Memory B cell (primary cell): ENCODE data around the gene CASS4.

Experiments used
- ATAC-seq: fragments of 150-1000 bp; cut with Tn5 transposase; 2 replicates; pipeline ENCODE4 v1.10.0; 2021; ENCODE audit warnings: low read depth, mild to moderate bottlenecking, moderate library complexity
- DNase-seq, 2 donors: peaks; one replicate each; pipeline ENCODE4 v3.0.0; 2022; ENCODE audit warnings: low spot score in 2 of 2
- H3K27ac Mint-ChIP-seq: one replicate; pipeline ENCODE4 v1.8.0; 2022; ENCODE audit warnings: mild to moderate bottlenecking, moderate library complexity, mixed read lengths
- H3K27me3 Mint-ChIP-seq: one replicate; pipeline ENCODE4 v1.8.0; 2022; ENCODE audit warnings: mixed read lengths
- H3K36me3 Mint-ChIP-seq: one replicate; pipeline ENCODE4 v1.8.0; 2022; ENCODE audit warnings: mild to moderate bottlenecking, mixed read lengths
- H3K4me1 Mint-ChIP-seq: one replicate; pipeline ENCODE4 v1.8.0; 2022; ENCODE audit warnings: mixed read lengths
- H3K4me3 Mint-ChIP-seq: one replicate; pipeline ENCODE4 v1.8.0; 2022; ENCODE audit warnings: mild to moderate bottlenecking, moderate library complexity, mixed read lengths
- H3K9me3 Mint-ChIP-seq: one replicate; pipeline ENCODE4 v1.8.0; 2022; ENCODE audit warnings: mixed read lengths

Gene CASS4

GRCh38 chr20:56504373-56505005, 92.4 kb downstream of the CASS4 start:
- Mint-ChIP-seq H3K27me3 (no peaks in the 10 kb centered on the region), H3K27ac (no peak overlapping the region), H3K4me3 (no peak overlapping the region), H3K4me1 (peaks cover 2% of the 10 kb centered on the region), H3K9me3 (no peaks in the 10 kb centered on the region), H3K36me3 (peaks cover 11% of the 10 kb centered on the region)
- DNase-seq, result no peak
- ATAC-seq, result no peak

- no peak overlapping the region for H3K4me3 Mint-ChIP-seq
- peaks cover 2% of the 10 kb centered on the region for H3K4me1 Mint-ChIP-seq
- no peak for ATAC-seq
These were observed 94.0 kb downstream of the CASS4 start for GRCh38 chr20:56506103-56506502.

More at GRCh38 chr20:56506103-56506502, 94.0 kb downstream of the CASS4 start:
- Mint-ChIP-seq H3K36me3 (peaks cover 11% of the 10 kb centered on the region), H3K9me3 (no peaks in the 10 kb centered on the region), H3K27me3 (no peaks in the 10 kb centered on the region), H3K27ac (no peak overlapping the region)
- no peak for DNase-seq
